Measurements from ENCODE around the gene SBK2. TPM values are rescaled to one million over a fixed set of nuclear protein-coding genes. Genes with fewer than 3 reads are reported as not detected.
"Not testable (repeated sequence)": the region's sequence is repeated elsewhere in the genome, so short reads cannot be mapped to it uniquely, and the experiment has no call there.

Gene SBK2
- total RNA-seq, 4 donors from 2014 or later = not detected

- intact Hi-C loops (cut with DNase I) = no loop called here
These were observed 38.6 kb downstream of the SBK2 start for GRCh38 chr19:55498246-55498840.

GRCh38 chr19:55497763-55498162 lies 39.2 kb downstream of the SBK2 start:
- Histone ChIP-seq H3K36me3 (peaks cover 0 to 5% (median 0%) of the 10 kb centered on the region in 3 donors), H3K4me3 (no peak overlapping the region), H3K9me3 (no peaks in the 10 kb centered on the region), H3K27me3 (peaks cover 0 to 21% (median 0%) of the 10 kb centered on the region in 4 donors), H3K4me1 (peaks cover 0 to 21% (median 3%) of the 10 kb centered on the region in 3 donors), H3K27ac (no peak overlapping the region)
- no peak for TF ChIP-seq CTCF (IDR thresholded peaks at IDR 0.05)
- TF ChIP-seq POLR2A (IDR thresholded peaks at IDR 0.05) = no peak
- DNase-seq = no peak
- intact Hi-C loops (cut with DNase I) = no loop called here
- 63 to 81% methylated on average over 4 to 13 of the region's 13 CpGs for WGBS, 2 donors

More at GRCh38 chr19:55498246-55498840, 38.6 kb downstream of the SBK2 start:
- peaks cover 0 to 15% (median 0%) of the 10 kb centered on the region in 4 donors for H3K27me3 ChIP-seq
- WGBS, 2 donors = 50 to 75% methylated on average over 1 of the region's 2 CpGs
- no peak overlapping the region for H3K4me3 ChIP-seq
- TF ChIP-seq POLR2A (IDR thresholded peaks at IDR 0.05) (no peak), CTCF (IDR thresholded peaks at IDR 0.05) (no peak)
- peaks cover 0 to 5% (median 0%) of the 10 kb centered on the region in 3 donors for H3K36me3 ChIP-seq
- H3K27ac ChIP-seq = no peak overlapping the region
- DNase-seq = no peak
- H3K9me3 ChIP-seq = no peaks in the 10 kb centered on the region
- H3K4me1 ChIP-seq = peaks cover 1 to 18% (median 3%) of the 10 kb centered on the region in 3 donors

- peaks cover 0 to 24% (median 0%) of the 10 kb centered on the region in 4 donors for H3K27me3 ChIP-seq
- H3K36me3 ChIP-seq; H3K4me3 ChIP-seq; DNase-seq; H3K27ac ChIP-seq; H3K9me3 ChIP-seq; intact Hi-C loops (cut with DNase I): not testable (repeated sequence)
- H3K4me1 ChIP-seq = peaks cover 4 to 31% (median 11%) of the 10 kb centered on the region in 3 donors
- WGBS, 2 donors = 73 to 83% methylated on average over 10 of the region's 10 CpGs
These were observed 40.1 kb downstream of the SBK2 start for GRCh38 chr19:55496820-55497219.

- H3K4me3 ChIP-seq = no peak overlapping the region
- peaks cover 0 to 32% (median 0%) of the 10 kb centered on the region in 4 donors for H3K27me3 ChIP-seq
- 53 to 62% methylated on average over 4 to 8 of the region's 11 CpGs for WGBS, 2 donors
- no peak for DNase-seq
- no peak overlapping the region for H3K27ac ChIP-seq
- peaks cover 10 to 41% (median 16%) of the 10 kb centered on the region in 3 donors for H3K4me1 ChIP-seq
- no peak for TF ChIP-seq CTCF (IDR thresholded peaks at IDR 0.05)
- TF ChIP-seq POLR2A (IDR thresholded peaks at IDR 0.05) = no peak
- no peaks in the 10 kb centered on the region for H3K36me3 ChIP-seq
- H3K9me3 ChIP-seq = no peaks in the 10 kb centered on the region
- intact Hi-C loops (cut with DNase I) = no loop called here
These were observed 41.1 kb downstream of the SBK2 start for GRCh38 chr19:55495646-55496349.

- Histone ChIP-seq H3K4me1 (peaks cover 12 to 47% (median 16%) of the 10 kb centered on the region in 3 donors), H3K4me3 (peak overlapping the region in 3 of 4 donors; percentile 15 to 48 (median 22)), H3K27me3 (peaks cover 0 to 39% (median 0%) of the 10 kb centered on the region in 4 donors), H3K9me3 (no peaks in the 10 kb centered on the region), H3K36me3 (no peaks in the 10 kb centered on the region), H3K27ac (peak overlapping the region; percentile 42 to 74 (median 58))
- WGBS, 2 donors = 53 to 59% methylated on average over 7 to 10 of the region's 22 CpGs
- intact Hi-C loops (cut with DNase I) = no loop called here
- no peak for DNase-seq
- no peak for TF ChIP-seq CTCF (IDR thresholded peaks at IDR 0.05)
- no peak for TF ChIP-seq POLR2A (IDR thresholded peaks at IDR 0.05)
These were observed 42.7 kb downstream of the SBK2 start for GRCh38 chr19:55494172-55494761.

All from esophagus squamous epithelium (tissue), 5 donors.